ENCODE measurements around the gene PLCL1. TPM values are rescaled to one million over a fixed set of nuclear protein-coding genes. Genes with fewer than 3 reads are reported as not detected.

PLCL1 gene
- total and polyA plus RNA-seq, 10 of the 15 experiments (the other 5 are each of a cell fraction or from before 2014, with no cell fraction given), result 0.03 to 1.5 (median 0.22) TPM

- Histone ChIP-seq H3K9me3 (replicated peaks; ENCODE audit: control insufficient read depth, insufficient read depth, low read length) (no peaks in the 10 kb centered on the region), H3K4me2 (ENCODE audit: control insufficient read depth, insufficient read depth) (no peak overlapping the region), H3K79me2 (ENCODE audit: control insufficient read depth, insufficient read depth, low read length) (no peaks in the 10 kb centered on the region), H3K9ac (ENCODE audit: control insufficient read depth, insufficient read depth, low read length) (no peak overlapping the region), H3K4me3 (no peak overlapping the region), H3K4me1 (ENCODE audit: control insufficient read depth, insufficient read depth, low read length) (no peaks in the 10 kb centered on the region), H3K27me3 (replicated peaks in 1 of 2; ENCODE audit: control insufficient read depth in 2 of 2, insufficient read depth in 2 of 2, low read length in 1 of 2) (peaks cover 0 to 3% of the 10 kb centered on the region in 2 experiments; a peak in 1 of 4 replicates), H4K20me1 (ENCODE audit: control insufficient read depth, insufficient read depth) (no peaks in the 10 kb centered on the region), H3K36me3 (ENCODE audit: control insufficient read depth in 2 of 2, insufficient read depth in 2 of 2, low read length in 1 of 2) (no peaks in the 10 kb centered on the region), H2AFZ (ENCODE audit: control insufficient read depth, low read depth, low read length) (no peak overlapping the region), H3K27ac (ENCODE audit: control insufficient read depth, insufficient read depth) (no peak overlapping the region)
- ChIA-PET CTCF (interaction anchor here (0.8 to 1.9 kb wide), 6 partner anchors 17 to 229 kb away, joined by 3 to 5 read pairs (median 3); no protein-coding TSS in a partner anchor), POLR2A (no interaction called here), RAD21 (ENCODE audit: unreplicated experiment) (interaction anchor here (1.1 to 2.1 kb wide), 2 partner anchors 17 to 193 kb away, joined by 4 to 8 read pairs; no protein-coding TSS in a partner anchor), SMC1A (ENCODE audit: uncharacterized antibody, unreplicated experiment) (interaction anchor here (0.7 to 2.6 kb wide), 8 partner anchors 12 to 267 kb away, joined by 3 to 13 read pairs (median 4); no protein-coding TSS in a partner anchor)
- ATAC-seq (peak; percentile 58), DNase-seq (ENCODE audit: low read depth, low spot score) (no peak), FAIRE-seq (no peak)
- TF ChIP-seq HDAC2 (IDR thresholded peaks at IDR 0.05), result no peak
- TF ChIP-seq MLLT1 (IDR thresholded peaks at IDR 0.05), result no peak
- TF ChIP-seq ZZZ3 (IDR thresholded peaks at IDR 0.05; ENCODE audit: control insufficient read depth, insufficient read length, low read depth), result no peak
- no peak for TF ChIP-seq CBFB (IDR thresholded peaks at IDR 0.05; ENCODE audit: low read depth)
- TF ChIP-seq SKIL (IDR thresholded peaks at IDR 0.05; ENCODE audit: low read depth, poor library complexity, severe bottlenecking), result peak; percentile 89
- TF ChIP-seq ZNF622 (IDR thresholded peaks at IDR 0.05), result no peak
- no peak for TF ChIP-seq POLR2AphosphoS5 (IDR thresholded peaks at IDR 0.05; ENCODE audit: low read length)
- no peak for TF ChIP-seq RBBP5 (conservative IDR thresholded peaks at IDR 0.05)
- no peak for TF ChIP-seq SIX5 (IDR thresholded peaks at IDR 0.05; ENCODE audit: low read depth, low read length, severe bottlenecking)
- TF ChIP-seq MXI1 (IDR thresholded peaks at IDR 0.05; ENCODE audit: low read depth, low read length), result no peak
- TF ChIP-seq RAD21 (IDR thresholded peaks at IDR 0.05; ENCODE audit: insufficient read depth, low read depth, low read length), result no peak
- TF ChIP-seq NBN (IDR thresholded peaks at IDR 0.05), result no peak
- 0 out of 2 replicates have a peak, but pooled peaks have one; percentile 9 for TF ChIP-seq JUNB (IDR thresholded peaks at IDR 0.05)
- no peak for TF ChIP-seq SREBF2 (IDR thresholded peaks at IDR 0.05; ENCODE audit: low read length)
- TF ChIP-seq EZH2 (IDR thresholded peaks at IDR 0.05; ENCODE audit: borderline replicate concordance, control insufficient read depth, low read depth, low read length), result no peak
- WGBS (ENCODE audit: insufficient coverage, insufficient replicate concordance, low lambda C conversion rate, missing lambda C conversion rate), result 0% methylated on average over 2 of the region's 2 CpGs
- in situ Hi-C loops (cut with MboI) (no loop called here), intact Hi-C loops (cut with micrococcal nuclease; ENCODE audit: unreplicated experiment) (no loop called here)
- BruUV-seq (replicated peaks), result no TSS peak
Measured at GRCh38 chr2:198080879-198081765, 276.7 kb downstream of the PLCL1 start.
